ENCODE results near the gene KLHL6.
"Not testable (repeated sequence)": the region's sequence is repeated elsewhere in the genome, so short reads cannot be mapped to it uniquely, and the experiment has no call there.

KLHL6 gene

DNA sequence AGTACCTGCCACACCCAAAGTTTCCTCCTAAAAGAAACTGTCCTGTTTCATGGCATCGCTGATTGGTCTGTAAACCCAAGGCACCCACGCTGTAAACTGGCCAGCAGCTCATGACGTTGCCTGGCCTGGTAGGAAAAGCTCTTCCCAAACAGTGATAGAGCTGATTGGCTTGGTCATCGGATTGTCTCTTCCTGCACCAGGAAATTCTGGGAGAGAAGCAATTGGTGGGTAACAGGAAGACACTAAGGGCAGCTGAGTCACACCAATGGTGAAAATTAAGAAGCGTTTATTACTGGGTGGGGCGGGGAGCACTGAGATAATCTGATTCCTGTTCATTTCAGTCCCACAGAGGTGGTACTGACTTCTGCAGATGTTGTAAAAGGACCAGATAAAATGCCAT lies 31.0 kb downstream of the KLHL6 start:
- TF ChIP-seq, protein P1, sequence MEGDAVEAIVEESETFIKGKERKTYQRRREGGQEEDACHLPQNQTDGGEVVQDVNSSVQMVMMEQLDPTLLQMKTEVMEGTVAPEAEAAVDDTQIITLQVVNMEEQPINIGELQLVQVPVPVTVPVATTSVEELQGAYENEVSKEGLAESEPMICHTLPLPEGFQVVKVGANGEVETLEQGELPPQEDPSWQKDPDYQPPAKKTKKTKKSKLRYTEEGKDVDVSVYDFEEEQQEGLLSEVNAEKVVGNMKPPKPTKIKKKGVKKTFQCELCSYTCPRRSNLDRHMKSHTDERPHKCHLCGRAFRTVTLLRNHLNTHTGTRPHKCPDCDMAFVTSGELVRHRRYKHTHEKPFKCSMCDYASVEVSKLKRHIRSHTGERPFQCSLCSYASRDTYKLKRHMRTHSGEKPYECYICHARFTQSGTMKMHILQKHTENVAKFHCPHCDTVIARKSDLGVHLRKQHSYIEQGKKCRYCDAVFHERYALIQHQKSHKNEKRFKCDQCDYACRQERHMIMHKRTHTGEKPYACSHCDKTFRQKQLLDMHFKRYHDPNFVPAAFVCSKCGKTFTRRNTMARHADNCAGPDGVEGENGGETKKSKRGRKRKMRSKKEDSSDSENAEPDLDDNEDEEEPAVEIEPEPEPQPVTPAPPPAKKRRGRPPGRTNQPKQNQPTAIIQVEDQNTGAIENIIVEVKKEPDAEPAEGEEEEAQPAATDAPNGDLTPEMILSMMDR (IDR thresholded peaks at IDR 0.05; ENCODE audit: borderline replicate concordance, insufficient read depth, low read depth, low read length), result no peak
- H3K4me3 ChIP-seq (ENCODE audit: low read depth, low read length), result no peak overlapping the region

DNA sequence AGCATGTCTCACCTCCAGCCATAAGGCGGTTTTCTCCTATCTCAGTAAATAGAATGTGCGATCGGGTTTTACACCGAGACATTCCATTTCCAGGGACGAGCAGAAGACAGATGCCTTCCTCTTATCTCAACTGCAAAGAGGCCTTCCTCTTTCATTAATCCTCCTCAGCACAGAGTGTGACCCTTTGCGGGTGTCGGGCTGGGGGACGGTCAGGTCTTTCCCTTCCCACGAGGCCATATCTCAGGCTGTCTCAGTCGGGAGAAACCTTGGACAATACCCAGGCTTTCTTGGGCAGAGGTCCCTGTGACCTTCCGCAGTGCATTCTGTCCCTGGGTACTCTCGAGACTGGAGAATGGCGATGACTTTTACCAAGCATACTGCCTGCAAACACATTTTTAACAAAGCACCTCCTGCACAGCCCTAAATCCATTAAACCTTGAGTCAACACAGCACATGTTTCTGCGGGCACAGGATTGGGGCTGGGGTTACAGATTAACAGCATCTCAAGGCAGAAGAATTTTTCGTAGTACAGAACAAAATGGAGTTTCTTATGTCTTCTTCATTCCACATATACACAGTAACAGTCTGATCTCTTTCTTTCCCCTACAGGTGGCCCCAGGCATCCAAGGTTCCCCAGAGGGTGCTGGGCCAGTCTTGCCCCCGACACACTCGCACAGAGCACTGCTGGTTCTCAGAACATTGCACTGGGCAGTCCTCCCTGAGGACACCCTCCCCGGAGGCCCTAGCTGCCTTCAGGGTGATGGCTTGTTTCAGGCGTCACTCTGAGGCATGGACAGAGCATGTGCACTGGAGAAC lies 34.6 kb downstream of the KLHL6 start:
- not testable (repeated sequence) for H3K4me3 ChIP-seq (ENCODE audit: low read depth, low read length)

DNA sequence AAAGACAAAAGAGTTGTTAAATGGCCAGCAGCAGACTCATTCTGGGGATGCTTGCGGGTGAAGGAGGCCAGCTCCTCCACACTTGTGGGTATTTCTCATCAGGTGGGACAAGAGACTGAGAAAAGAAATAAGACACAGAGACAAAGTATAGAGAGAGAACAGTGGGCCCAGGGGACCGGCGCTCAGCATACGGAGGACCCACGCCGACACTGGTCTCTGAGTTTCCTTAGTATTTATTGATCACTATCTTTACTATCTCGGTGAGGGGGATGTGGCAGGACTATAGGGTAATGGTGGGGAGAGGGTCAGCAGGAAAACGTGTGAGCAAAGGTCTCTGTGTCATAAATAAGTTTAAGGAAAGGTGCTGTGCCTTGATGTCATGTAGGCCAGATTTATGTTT lies 35.2 kb downstream of the KLHL6 start:
- H3K4me3 ChIP-seq (ENCODE audit: low read depth, low read length), result not testable (repeated sequence)

DNA sequence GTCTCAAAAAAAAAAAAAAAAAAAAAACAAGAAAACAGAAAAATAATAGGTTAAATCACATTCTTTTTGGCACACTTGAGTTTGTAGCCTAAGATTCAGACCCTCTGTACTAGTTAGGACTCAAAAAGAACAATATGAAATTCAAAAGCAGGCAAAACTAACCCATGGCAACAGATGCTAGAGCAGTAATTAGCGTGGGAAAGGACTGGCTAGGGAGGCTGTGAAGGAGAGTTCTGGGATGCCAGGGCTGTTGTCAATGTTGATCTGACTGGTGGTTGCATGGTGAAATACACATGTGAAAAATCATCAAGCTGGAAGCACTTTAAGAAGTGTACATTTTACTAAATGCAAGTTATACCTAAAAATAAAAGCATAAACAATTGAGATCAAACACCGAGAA lies 35.6 kb downstream of the KLHL6 start:
- TF ChIP-seq, protein P1 (IDR thresholded peaks at IDR 0.05; ENCODE audit: borderline replicate concordance, insufficient read depth, low read depth, low read length), result no peak
- H3K4me3 ChIP-seq (ENCODE audit: low read depth, low read length), result no peak overlapping the region

DNA sequence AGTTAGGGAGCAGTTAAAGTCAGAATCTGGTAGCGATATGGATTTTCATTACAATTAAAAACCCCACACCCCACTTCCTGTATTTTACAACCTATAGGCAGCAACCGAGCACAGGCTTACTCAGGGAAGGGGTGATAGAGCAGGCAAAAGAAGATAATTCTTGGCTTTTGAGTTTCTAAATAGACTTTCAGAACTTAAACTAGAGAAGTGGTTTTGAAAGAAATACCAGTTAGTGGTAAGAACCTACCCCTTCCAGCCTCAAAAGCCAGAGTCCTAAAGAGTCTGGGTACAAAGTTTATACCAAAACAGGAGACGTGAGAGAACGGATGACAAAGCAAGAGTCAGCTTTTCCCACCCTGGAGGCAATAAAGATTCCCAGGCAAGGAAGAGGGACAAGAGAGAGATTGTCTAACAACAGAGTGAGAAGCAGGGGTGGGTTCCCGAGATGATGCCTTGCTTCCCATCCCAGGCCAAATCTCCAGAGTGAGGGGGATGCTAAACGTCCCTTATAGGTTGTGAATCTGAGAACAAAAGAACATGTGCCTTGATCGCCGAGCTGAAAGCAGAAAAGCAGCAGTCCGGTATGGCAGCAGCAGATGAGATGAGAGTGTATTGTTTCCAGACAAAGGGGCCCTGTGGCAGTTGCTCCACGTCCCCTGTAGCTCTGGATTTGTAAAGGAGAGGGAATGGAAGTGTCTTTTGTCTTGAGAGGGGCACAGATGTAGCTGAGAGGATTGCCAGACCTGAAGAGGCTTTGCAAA lies 36.8 kb downstream of the KLHL6 start:
- no peak overlapping the region for H3K4me3 ChIP-seq (ENCODE audit: low read depth, low read length)

DNA sequence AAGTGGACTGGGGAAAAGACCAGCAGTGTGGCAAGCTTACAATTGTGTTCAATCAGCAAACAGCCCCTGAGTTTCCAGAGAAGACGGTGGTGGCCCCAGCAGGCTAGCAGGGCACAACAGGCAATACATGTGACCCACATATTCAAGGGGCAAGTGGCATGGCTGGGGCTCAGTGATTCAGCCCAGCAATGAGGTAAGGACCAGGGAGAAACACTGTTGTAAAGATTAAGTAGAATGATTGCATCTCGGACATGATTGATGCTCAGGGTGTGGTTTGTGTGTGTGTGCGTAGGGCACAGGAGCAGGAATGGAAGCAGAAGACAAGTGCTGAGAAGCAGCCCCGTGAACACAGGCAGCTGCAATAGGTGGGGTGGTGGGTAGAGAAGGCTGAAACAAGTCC lies 37.9 kb downstream of the KLHL6 start:
- TF ChIP-seq, protein P1 (IDR thresholded peaks at IDR 0.05; ENCODE audit: borderline replicate concordance, insufficient read depth, low read depth, low read length), result no peak
- no peak overlapping the region for H3K4me3 ChIP-seq (ENCODE audit: low read depth, low read length)

More for the DNA sequence above, 36.8 kb downstream of the KLHL6 start:
- TF ChIP-seq, protein P1 (IDR thresholded peaks at IDR 0.05; ENCODE audit: borderline replicate concordance, insufficient read depth, low read depth, low read length), result no peak

DNA sequence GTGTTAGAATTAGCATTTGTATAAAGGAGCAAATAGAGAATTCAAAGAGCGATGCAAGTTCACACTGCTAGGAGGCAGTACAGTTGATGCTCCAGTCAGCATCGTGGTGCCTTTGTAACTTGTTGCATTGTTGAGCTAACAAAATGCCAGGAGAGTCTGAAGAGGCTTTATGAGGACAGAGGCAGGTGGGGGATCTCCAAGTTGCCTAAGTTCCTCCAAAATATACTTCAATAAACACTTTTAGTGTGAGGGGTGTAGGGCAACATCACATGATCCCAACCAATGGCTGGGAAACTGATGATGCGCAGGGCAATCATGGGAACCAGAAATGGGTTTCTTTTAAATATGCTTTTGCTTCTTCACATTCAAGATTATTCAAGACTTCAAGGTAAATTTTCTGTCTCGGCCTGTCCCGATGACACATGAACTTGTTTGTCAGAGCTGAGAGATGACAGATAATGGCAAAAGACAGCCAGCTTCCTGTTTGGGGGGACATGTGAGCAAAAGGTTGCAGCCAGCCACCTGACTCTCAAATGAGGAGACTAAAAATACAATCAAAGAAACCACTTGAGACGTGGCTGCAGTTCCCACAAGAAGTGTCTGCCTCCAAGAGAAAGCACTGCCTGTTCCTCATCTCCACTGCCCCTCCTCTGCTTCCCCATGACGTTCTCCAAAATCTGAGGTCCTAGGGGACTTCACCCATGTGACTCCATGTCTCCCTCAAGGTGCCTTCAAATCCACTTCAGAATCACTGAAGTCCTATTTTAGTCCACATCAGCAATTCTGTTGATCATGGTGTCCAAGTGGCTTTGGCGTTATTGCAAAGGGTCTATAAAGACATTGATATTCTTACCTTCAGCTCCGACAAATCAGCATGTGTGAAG lies 39.3 kb downstream of the KLHL6 start:
- TF ChIP-seq, protein P1 (IDR thresholded peaks at IDR 0.05; ENCODE audit: borderline replicate concordance, insufficient read depth, low read depth, low read length), result no peak
- H3K4me3 ChIP-seq (ENCODE audit: low read depth, low read length), result no peak overlapping the region

All from GM12875 (cell line).